NB4 (cell line): ENCODE results near the gene NHEJ1.

ENCODE experiments used
- CTCF ChIP-seq: IDR thresholded peaks from one replicate; pipeline ENCODE4 v1.5.1; 2012; ENCODE audit warnings: low read depth, low read length
- POLR2A ChIP-seq: IDR thresholded peaks from 2 replicates; pipeline ENCODE4 v1.6.1; 2011; ENCODE audit warnings: mild to moderate bottlenecking; ENCODE audit not compliant: insufficient read length; ENCODE audit errors: extremely low read depth

GRCh38 chr2:219060821-219061791 lies 99.5 kb downstream of the NHEJ1 start, which contains the start of gene IHH:
- TF ChIP-seq CTCF (no peak), POLR2A (no peak)
